CD4-positive, alpha-beta T cell treated with Interleukin-2 at 100 ng/mL for 4 hours (primary cell): ENCODE results near the gene DDX19B.
"Not testable (repeated sequence)": the region's sequence is repeated elsewhere in the genome, so short reads cannot be mapped to it uniquely, and the experiment has no call there.

ENCODE experiments used
- DNase-seq: peaks from one replicate; pipeline ENCODE4 v3.0.0-alpha.2; 2020; ENCODE audit warnings: low spot score

Gene DDX19B

DNA sequence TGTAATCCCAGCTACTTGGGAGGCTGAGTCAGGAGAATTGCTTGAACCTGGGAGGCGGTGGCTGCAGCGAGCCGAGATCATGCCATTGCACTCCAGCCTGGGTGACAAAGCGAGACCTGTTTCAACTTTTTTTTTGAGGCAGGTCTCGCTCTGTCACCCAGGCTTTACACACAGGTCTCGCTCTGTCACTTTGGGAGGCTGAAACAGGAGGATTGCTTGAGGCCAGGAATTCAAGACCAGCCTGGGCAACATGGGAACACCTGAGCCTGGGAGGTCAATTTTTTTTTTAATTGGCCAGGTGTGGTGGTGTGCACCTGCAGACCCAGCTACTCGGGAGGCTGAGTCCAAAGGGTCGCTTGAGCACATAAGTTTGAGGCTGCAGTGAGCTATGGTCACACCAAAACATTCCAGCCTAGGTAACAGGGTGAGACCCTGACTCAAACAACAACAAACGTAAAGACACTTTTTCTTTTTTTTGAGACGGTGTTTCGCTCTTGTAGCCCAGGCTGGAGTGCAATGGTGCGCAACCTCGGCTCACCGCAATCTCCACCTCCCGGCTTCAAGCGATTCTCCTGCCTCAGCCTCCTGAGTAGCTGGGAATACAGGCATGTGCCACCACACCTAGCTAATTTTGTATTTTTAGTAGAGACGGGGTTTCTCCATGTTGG, 11.5 kb upstream of the DDX19B start:
- DNase-seq = not testable (repeated sequence)

DNA sequence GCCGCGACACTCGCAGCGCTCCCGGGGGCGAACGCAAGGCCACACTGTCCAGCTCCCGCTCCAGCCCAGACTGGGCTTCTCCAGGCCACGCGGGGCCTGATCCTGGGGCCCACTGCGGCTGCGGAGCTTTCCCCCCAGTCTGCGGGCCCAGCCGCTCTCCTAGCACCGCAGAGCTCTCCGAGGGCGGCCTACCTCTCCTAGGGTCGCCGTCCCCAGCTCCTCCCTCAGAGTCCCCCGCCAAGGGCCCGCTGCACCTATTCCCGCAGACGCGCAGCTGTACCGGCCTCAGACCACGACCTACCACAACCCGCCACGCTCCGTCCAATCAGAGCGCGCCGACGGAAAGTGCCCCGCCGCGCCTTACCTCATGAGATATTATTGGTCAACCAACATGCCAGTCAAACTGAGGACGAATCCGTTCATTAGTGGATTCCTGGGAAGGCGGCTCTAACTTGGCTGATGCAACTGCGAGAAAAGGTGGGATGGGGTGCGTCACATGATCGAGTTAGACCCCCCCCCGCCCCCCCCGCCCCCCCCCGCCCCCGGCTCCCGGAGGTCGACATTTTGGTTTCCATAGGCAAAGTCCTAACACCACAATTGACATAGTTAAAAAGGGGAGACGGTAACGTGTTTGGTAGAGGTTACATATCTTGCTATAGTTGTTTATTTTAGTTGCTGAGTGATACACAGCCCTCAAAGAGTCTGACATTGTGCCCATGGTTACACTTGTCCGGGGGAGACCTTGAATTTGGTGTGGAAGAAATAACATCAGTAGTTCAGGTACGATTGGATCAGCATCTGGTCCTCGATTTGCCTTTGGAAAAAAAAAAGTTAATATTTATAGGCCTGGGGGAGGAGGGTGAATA, 9.5 kb upstream of the DDX19B start, which contains the start of gene AARS1:
TSS of gene AARS1 (minus strand) at position 278 of the 866 bp plus-strand sequence. CDS start 6,743 bp downstream, outside the sequence.
- peak; percentile 99 for DNase-seq

DNA sequence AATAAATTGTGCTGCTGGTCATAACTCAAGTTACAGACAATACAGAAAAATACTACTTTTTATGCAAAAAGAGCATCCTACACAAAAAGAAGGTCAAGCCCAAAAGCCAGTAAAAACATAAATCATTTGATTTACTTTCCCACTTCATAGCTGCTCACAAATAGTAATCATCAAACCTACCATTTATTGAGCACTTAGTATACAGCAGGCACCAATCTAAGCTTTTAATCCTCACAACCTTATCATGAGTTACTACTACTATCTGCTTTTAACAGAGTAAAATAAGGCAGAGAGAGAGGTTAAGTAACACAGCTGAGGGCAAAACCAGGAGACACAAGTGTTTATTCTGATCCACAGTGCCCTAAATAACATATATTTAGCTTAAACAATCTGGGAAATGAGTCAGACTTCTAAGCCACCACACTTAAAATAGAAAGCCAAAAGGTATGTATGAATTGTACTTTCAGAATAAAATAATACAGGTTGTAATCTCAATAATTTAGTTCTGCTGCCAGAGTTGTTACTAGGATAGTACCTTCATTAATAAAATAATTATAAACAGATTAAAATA, 8.0 kb upstream of the DDX19B start:
- DNase-seq = no peak

DNA sequence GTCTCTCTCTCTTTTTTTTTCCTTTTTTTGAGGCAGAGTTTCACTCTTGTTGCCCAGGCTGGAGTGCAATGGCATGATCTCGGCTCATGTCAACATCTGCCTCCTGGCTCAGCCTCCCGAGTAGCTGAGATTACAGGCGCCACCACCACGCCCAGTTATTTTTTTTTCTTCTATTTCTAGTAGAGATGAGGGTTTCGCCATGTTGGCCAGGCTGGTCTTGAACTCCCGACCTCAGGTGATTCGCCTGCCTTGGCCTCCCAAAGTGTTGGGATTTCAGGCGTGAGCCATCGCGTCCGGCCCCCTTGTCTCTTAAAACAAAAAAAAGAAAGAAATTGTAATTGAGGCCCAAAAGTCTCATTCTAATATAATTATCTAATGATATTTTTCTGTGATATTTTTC, 6.8 kb upstream of the DDX19B start:
- not testable (repeated sequence) for DNase-seq

DNA sequence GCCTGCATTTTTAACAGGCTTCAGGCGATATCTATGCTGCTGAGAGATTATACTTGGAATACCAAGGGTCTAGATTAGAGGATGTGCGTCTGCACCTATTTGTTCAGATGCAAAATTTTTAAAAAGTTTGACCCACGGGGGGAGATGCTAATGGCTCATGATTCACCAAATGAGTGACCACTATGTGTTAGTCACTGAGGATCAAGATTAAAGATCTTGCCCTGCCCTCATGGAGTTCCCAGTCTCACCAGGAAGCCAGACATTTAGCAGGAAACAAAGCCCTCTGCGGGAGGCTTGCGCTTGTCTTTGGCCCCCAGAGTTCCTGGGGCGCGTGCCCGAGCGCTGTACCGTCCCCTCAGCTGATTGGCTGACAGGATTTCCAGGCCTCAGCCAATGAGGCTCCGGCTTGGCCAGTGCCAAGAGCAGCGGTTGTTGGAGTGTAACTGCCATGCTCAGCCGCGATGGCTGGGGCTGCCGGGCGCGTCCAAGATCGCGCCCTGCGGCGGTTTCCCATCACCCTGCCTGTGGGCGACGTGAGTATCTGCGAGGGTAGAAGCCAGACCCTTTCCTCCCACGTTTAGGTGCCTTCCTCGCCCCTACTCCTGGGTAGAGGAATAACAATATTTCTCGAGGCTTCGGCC, 4.5 kb upstream of the DDX19B start:
- DNase-seq = no peak

DNA sequence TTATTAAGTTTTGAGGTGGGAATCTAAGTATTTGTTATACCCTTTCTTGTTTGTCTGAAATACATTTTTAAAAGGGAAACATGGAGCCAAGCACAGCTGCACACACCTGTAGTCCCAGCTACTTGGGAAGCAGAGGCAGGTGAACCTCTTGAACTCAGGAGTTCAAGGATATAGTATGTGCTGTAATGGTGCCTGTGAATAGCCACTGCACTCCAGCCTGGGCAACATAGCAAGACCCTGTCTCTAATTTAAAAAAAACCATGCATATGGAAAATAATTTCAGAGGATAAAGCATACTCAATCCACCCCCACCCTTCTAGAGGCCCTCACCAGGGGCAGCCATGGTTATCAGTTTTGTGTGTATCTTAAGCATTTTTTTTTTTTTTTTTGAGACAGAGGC, 3.4 kb upstream of the DDX19B start:
- DNase-seq = no peak

DNA sequence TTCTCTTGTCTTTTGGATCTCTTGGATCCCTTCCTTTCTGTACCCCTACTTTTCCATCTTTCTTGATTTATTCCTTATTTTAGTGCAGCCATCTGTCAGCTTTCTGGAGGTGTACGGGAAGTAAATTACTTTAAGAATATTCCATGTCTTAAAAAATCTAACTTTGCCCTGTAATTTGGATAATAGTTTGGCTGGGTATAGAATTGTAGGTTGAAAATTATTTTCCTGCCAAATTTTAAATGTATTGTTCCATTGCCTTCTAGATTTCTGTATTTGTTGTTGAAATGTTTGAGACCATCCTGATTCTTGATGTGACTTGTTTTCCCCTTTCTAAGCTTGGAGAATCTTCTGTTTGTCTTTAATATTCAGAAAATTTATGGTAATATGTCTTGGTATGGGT, 2.1 kb downstream of the DDX19B start:
- no peak for DNase-seq

DNA sequence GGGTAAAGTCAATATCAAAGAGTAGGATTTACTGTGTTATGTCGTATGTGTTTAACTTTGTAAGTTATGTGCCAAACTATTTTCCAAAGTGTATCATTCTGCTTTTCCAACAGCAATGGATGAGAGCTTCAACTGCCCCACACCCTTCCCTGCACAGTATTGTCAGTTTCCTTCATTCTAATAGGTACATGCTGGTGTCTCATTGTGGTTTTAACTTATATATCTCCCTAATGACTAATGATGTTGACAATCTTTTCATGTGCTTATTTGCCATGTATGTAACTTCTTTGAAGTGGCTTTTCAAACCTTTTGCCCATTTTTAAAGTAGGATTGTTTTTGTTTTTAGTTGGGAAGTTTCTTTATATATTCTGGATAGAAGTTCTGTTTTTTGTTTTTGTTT, 3.8 kb downstream of the DDX19B start:
- DNase-seq = no peak

DNA sequence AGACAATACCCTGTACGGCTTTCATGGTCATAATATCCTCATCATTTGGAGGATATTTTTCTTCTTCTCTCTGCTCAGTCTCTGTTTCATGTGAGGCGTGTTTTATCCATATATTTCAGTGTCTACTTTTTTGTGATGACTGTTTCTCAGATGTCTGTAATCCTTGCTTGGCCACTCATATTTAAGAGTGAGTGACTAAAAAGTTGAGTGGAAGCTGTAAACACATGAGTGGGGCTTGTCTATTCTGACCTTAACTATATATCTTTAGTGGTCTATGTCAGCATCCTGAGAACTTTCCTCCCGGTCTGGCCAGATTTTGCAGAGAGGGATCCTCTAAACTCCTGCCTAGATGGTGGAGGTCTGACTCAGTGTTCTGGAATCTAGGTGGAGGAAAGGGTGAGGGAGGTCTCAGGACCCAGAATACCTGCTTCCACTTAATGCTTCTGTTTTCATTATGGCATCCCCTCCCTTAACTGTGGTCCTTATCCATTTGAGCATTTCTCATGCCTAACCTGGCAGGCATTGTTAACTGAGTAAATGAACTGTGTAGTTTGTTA, 6.0 kb downstream of the DDX19B start:
- no peak for DNase-seq

DNA sequence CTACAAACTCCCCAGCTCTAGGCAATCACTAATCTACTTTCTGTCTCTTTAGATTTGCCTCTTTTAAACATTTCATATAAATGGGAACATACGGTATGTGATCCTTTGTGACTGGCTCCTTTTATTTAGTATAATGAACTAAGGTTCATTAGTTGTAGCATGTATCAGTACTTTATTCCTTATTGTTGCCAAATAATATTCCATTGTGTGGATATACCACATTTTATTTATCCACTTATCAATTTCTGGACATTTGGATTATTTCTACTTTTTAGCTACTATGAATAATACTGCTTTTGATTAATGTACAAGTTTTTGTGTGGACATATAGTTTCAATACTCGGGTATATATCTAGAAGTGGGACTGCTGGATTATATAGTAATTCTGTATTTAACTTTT, 7.9 kb downstream of the DDX19B start:
- no peak for DNase-seq

DNA sequence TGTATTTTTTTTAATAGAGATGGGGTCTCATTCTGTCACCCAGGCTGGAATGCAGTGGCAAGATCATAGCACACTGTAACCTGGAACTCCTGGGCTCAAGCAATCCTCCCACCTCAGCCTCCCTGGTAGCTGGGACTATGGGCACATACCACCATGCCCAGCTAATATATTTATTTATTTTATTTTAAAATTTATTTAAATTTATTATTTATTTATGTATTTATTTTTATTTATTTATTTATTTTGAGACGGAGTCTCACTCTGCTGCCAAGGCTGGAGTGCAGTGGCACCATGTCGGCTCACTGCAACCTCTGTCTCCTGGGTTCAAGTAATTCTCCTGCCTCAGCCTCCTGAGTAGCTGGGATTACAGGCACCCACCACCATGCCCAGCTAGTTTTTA, 8.7 kb downstream of the DDX19B start:
- not testable (repeated sequence) for DNase-seq

DNA sequence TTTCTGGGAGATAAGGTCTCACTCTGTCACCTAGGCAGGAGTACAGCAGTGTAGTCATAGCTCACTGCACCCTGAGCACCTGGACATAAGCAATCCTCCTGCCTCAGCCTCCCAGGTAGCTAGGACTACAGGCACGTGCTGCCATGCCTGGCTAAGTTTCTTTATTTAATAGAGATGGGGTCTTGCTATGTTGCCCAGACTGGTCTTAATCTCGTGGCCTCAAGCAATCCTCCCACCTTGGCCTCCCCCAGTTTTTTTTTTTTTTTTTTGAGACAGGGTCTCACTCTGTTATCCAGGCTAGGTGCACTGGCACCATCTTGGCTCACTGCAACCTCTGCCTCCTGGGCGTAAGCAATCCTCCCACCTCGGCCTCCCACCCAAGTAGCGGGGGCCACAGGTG, 21.1 kb downstream of the DDX19B start:
- DNase-seq = no peak

DNA sequence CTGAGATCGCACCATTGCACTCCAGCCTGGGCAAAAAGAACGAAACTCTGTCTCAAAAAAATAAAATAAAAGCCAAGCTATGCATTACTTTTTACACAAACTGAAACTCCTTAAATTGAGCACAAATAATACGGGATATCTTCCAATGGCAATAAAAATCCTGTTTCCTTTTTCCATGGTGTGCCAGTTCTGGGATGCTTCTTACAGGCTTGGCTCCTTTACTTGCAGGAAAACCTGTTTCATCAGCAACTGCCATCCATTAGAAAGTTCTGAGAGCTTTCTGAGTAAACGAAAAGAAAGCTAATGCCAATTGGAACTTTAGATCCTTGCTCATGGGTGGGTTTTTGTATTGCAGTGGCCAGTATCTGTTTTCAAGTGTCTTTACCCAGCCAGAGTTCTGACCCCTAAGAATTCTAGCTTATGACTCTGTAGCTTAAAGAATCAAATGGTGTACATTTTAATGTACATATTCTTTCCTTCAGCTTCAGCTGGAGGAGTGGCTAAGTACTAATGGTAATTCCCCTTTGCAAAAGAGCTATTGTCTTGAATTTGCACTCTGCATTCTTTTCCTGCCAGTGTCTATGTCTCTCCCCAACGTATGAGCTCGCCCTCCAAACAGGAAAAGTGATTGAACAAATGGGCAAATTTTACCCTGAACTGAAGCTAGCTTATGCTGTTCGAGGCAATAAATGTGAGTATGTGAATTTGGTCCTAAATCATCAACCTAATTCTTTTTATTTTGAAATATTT, 26.2 kb downstream of the DDX19B start:
- DNase-seq = no peak

DNA sequence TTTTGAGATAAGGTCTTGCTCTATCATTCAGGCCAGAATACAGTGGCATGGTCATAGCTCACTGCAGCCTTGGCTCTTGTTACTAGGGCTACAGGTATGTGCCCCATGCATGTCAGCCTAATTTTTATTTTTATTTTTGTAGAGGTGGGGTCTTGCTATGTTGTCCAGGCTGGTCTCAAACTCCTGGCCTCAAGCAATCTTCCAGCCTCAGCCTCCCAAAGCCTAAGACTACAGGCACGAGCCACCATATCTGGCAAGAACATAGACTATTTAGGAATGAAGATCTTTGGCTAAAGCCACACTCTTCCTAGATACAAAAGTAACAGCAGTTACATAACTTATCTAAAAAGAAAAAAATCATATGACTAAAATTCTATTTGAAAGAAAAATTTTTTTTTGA, 32.1 kb downstream of the DDX19B start:
- no peak for DNase-seq

DNA sequence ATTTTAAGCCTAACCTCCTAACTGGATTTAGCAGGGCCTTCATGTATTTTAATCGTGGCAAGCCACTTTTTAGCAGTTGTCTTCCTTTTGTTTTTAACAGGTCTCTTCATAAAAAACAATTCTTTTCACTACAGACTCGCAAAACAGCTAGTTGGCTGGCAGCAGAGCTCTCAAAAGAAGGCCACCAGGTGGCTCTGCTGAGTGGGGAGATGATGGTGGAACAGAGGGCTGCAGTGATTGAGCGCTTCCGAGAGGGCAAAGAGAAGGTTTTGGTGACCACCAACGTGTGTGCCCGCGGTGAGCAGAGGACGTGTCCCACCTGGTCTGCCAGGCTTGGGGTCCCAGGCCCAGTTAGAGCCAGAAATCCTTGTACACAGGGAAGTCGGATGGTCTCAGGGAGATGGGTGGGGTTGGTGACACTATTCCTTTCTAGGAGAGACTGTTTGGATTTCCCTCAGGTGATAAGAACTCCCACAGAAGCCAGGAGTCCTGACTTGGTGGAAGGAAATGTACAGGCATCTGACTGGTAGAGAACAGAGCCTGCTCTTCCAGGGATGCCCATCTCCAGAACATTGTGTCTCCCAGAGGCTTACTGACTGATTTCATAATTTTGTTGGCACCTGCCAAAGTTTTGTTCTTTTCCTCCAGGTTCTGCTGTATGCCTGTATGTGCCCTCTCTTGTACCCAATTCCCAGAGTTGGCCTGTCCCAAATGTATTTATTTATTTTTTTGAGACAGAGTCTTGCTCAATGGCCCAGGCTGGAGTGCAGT, 32.8 kb downstream of the DDX19B start:
- DNase-seq = peak; percentile 11

DNA sequence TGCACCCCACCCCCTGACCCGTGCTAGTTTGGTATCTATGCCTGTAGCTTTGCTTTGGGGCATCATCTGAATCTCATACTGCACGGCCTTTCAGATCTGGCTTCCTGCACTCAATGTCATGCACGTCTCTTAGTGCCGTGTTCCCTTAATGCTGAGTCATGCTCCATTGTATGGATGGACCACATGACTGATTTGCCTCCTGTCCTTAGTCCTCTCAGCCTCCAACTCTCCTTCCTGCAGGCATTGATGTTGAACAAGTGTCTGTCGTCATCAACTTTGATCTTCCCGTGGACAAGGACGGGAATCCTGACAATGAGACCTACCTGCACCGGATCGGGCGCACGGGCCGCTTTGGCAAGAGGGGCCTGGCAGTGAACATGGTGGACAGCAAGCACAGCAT, 33.7 kb downstream of the DDX19B start:
- DNase-seq = not testable (repeated sequence)

DNA sequence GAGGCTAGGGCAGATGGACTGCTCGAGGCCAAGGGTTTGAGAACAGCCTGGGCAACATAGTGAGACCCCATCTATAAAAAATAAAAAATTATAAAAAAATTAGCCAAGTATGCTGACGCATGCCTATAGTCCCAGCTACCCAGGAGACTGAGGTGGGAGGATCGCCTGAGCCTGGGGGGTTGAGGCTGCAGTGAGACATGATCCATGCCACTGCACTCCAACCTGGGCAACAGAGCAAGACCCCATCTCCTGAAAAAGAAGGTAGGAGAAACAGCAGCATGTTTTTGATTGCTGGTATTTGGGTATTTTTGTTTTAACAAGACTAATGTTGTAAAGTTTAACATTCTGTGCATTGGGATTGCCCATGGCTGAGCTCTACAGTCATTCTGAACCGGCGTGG, 38.8 kb downstream of the DDX19B start:
- no peak for DNase-seq

DNA sequence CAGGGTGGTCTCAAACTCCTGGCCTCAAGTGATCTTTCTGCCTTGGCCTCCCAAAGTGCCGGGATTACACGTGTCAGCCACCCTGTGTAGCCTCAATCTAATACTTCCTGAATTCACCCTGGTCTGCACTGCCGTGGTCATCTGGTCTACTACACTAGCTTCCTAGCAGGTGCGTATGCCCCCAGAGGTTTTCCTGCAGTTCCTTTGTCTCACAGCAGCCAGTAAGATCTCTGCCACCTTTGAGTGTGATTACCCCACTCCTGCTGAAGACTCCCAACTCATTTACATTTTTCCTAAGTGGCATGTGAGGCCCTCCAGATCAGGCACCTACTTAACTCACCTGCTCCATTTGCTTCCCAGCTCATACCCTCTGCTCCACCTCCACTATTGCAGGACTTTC, 42.6 kb downstream of the DDX19B start:
- DNase-seq = no peak

DNA sequence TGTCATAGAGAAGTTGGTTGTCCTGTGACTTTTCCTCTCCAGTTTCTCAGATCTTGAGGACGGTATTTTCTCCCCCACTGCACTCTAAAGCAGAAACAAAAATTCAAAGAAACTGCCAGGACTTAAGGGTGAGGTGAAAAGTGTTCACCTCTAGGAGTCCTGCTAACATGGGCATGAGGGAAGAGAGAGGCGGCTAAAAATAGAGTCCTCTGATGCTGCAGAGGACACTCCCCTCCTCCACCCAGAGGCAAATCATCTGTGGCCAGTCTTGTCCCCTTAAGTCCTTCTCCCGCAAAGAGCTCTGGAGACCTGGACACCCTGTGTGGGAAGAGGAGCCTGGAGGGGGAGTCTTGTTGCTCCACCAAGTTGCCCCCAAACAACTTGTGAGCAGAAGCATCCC, 43.0 kb downstream of the DDX19B start:
- DNase-seq = no peak

DNA sequence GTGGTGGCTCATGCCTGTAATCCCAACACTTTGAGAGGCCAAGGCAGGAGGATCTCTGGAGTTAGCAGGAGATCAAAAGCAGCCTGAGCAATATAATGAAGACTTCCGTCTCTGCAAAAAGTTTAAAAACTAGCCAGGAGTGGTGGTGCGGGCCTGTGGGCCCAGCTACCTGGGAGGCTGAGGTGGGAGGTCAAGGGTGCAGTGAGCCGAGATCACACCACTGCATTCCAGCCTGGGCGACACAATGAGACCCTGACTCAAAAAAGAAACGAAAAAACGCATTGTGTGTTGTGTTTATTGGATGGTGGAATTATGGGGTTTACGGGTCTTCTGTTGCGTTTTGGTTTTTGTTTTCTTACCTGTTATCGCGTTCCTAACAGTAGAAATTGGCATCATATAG, 46.9 kb downstream of the DDX19B start:
- DNase-seq = no peak

DNA sequence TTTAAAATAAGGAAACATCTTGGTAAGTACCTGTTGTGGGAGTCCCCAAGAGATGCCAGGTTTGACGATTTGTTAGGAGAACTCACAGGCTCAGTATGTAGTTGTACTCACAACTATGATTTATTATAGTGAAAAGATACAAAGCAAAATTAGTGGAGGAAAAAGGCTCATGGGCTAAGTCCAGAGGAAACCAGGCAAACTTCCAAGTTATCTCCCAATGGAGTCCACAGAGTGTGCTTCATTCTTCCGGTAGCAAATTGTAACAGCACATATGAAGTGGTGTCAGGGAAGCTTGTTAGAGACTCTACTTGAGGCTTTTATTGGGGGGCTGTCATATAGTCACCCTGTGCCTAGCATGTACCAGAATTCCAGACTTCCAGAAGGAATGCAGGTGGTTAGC, 50.0 kb downstream of the DDX19B start:
- no peak for DNase-seq
